ENCODE results near the gene ELMO1. TPM values are rescaled to one million over a fixed set of nuclear protein-coding genes. Genes with fewer than 3 reads are reported as not detected.

Gene ELMO1
- total RNA-seq, 1 experiment from 2014 or later = not detected

GRCh38 chr7:36949711-36950600 lies 498.7 kb downstream of the ELMO1 start:
- Histone ChIP-seq H4K20me1 (ENCODE audit: low read length) (no peaks in the 10 kb centered on the region), H3K9me3 (ENCODE audit: low read length) (no peaks in the 10 kb centered on the region), H3K9me2 (replicated peaks; ENCODE audit: low read length) (no peaks in the 10 kb centered on the region), H3K4me2 (ENCODE audit: low read length) (no peak overlapping the region), H3K27me3 (ENCODE audit: low read length) (no peaks in the 10 kb centered on the region), H3K9ac (ENCODE audit: low read length) (no peak overlapping the region), H3K79me2 (ENCODE audit: low read length) (no peaks in the 10 kb centered on the region), H3K27ac (ENCODE audit: low read length) (no peak overlapping the region), H3K4me3 (ENCODE audit: low read length) (no peak overlapping the region), H3F3A (ENCODE audit: low read length, unreplicated experiment) (no peaks in the 10 kb centered on the region), H3K4me1 (ENCODE audit: insufficient read depth, low read length) (no peaks in the 10 kb centered on the region), H2AFZ (ENCODE audit: low read length) (no peak overlapping the region), H3K36me3 (ENCODE audit: low read depth, low read length) (no peaks in the 10 kb centered on the region)
- no TSS peak for BruUV-seq (replicated peaks)
- no peak for TF ChIP-seq EZH2phosphoT487 (IDR thresholded peaks at IDR 0.05; ENCODE audit: borderline replicate concordance, low read length)
- no peak for TF ChIP-seq CTCF (conservative IDR thresholded peaks at IDR 0.05; ENCODE audit: low read depth, low read length)
- TF ChIP-seq EZH2 (IDR thresholded peaks at IDR 0.05; ENCODE audit: low read length, unreplicated experiment) = no peak
- ATAC-seq (no peak), DNase-seq (peak; percentile 11)
- ChIA-PET CTCF (no interaction called here), POLR2A (ENCODE audit: unreplicated experiment) (no interaction called here)
- intact Hi-C loops (cut with micrococcal nuclease) = no loop called here

GRCh38 chr7:36946401-36946739 lies 502.3 kb downstream of the ELMO1 start:
- TF ChIP-seq CTCF (conservative IDR thresholded peaks at IDR 0.05; ENCODE audit: low read depth, low read length) = no peak
- TF ChIP-seq EZH2phosphoT487 (IDR thresholded peaks at IDR 0.05; ENCODE audit: borderline replicate concordance, low read length) = no peak
- no peak for TF ChIP-seq EZH2 (IDR thresholded peaks at IDR 0.05; ENCODE audit: low read length, unreplicated experiment)
- DNase-seq (no peak), ATAC-seq (no peak)
- Histone ChIP-seq H4K20me1 (ENCODE audit: low read length) (no peaks in the 10 kb centered on the region), H3K9me3 (ENCODE audit: low read length) (no peaks in the 10 kb centered on the region), H3K27me3 (ENCODE audit: low read length) (no peaks in the 10 kb centered on the region), H3K4me1 (ENCODE audit: insufficient read depth, low read length) (no peaks in the 10 kb centered on the region), H3K9me2 (replicated peaks; ENCODE audit: low read length) (no peaks in the 10 kb centered on the region), H3K79me2 (ENCODE audit: low read length) (no peaks in the 10 kb centered on the region), H3K9ac (ENCODE audit: low read length) (no peak overlapping the region), H3K4me3 (ENCODE audit: low read length) (no peak overlapping the region), H3F3A (ENCODE audit: low read length, unreplicated experiment) (no peaks in the 10 kb centered on the region), H2AFZ (ENCODE audit: low read length) (no peak overlapping the region), H3K27ac (ENCODE audit: low read length) (no peak overlapping the region), H3K36me3 (ENCODE audit: low read depth, low read length) (no peaks in the 10 kb centered on the region), H3K4me2 (ENCODE audit: low read length) (no peak overlapping the region)
- POLR2A ChIA-PET (ENCODE audit: unreplicated experiment) = no interaction called here
- CTCF ChIA-PET = no interaction called here
- intact Hi-C loops (cut with micrococcal nuclease) = no loop called here
- BruUV-seq (replicated peaks) = no TSS peak
